ENCODE results near the gene NXN.

DNA sequence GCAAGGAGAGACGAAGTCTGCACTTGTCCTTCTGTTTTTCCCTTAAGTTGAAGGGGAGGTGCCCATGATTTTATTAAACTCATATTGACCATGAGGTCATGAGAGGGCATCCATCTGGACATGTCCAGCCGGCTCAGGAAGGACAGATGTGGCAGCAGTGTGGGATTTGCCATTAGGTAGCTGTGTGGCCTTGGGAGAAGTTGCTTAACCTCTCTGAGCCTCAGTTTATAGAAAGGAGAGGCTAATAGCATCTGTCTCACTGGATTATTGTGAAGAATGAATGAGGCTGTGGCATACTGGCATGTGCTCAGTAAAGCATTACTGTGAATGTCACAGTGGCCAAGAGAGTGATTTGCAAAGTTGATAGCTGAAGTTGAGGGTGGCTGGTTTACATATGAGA is 18.5 kb upstream of the NXN start:
- TF ChIP-seq, protein P1, sequence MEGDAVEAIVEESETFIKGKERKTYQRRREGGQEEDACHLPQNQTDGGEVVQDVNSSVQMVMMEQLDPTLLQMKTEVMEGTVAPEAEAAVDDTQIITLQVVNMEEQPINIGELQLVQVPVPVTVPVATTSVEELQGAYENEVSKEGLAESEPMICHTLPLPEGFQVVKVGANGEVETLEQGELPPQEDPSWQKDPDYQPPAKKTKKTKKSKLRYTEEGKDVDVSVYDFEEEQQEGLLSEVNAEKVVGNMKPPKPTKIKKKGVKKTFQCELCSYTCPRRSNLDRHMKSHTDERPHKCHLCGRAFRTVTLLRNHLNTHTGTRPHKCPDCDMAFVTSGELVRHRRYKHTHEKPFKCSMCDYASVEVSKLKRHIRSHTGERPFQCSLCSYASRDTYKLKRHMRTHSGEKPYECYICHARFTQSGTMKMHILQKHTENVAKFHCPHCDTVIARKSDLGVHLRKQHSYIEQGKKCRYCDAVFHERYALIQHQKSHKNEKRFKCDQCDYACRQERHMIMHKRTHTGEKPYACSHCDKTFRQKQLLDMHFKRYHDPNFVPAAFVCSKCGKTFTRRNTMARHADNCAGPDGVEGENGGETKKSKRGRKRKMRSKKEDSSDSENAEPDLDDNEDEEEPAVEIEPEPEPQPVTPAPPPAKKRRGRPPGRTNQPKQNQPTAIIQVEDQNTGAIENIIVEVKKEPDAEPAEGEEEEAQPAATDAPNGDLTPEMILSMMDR (IDR thresholded peaks at IDR 0.05) = no peak
- no peak for TF ChIP-seq ZFX (IDR thresholded peaks at IDR 0.05; ENCODE audit: borderline replicate concordance)
